HG03108 (cell line): ENCODE measurements around the gene ACACA.
A peak's percentile ranks its signal among the peaks of the same experiment; 100 is the strongest.
"Not testable (repeated sequence)": the region's sequence is repeated elsewhere in the genome, so short reads cannot be mapped to it uniquely, and the experiment has no call there.

Experiments
- ATAC-seq: cut with Tn5 transposase; IDR thresholded peaks from one replicate; pipeline ENCODE4 v1.9.1; 2021; ENCODE audit warnings: moderate library complexity; ENCODE audit not compliant: unreplicated experiment

ACACA gene

GRCh38 chr17:37406635-37407461 lies at the start of gene ACACA, which contains the start of gene TADA2A:
ACACA (minus strand) TSS chr17:37406836; CDS start chr17:37406299, 537 bp downstream.
TADA2A (plus strand) TSS chr17:37406886; CDS start chr17:37411366, 4,480 bp downstream.
- ATAC-seq = peak; percentile 79

GRCh38 chr17:37450112-37450511 lies 43.5 kb upstream of the ACACA start:
- ATAC-seq = no peak

- no peak for ATAC-seq
Measured at GRCh38 chr17:37447641-37448040, 41.0 kb upstream of the ACACA start.

- ATAC-seq = no peak
Measured at GRCh38 chr17:37446027-37446426, 39.4 kb upstream of the ACACA start.

- not testable (repeated sequence) for ATAC-seq
Measured at GRCh38 chr17:37441369-37442014, 34.9 kb upstream of the ACACA start.

- ATAC-seq = no peak
Measured at GRCh38 chr17:37440424-37440823, 33.8 kb upstream of the ACACA start.

GRCh38 chr17:37438141-37438540 lies 31.5 kb upstream of the ACACA start:
- no peak for ATAC-seq

GRCh38 chr17:37432671-37433070 lies 26.0 kb upstream of the ACACA start:
- ATAC-seq = no peak

- no peak for ATAC-seq
Measured at GRCh38 chr17:37430051-37430627, 23.5 kb upstream of the ACACA start.

GRCh38 chr17:37429453-37429852 lies 22.8 kb upstream of the ACACA start:
- no peak for ATAC-seq

GRCh38 chr17:37429039-37429438 lies 22.4 kb upstream of the ACACA start:
- ATAC-seq = no peak

- no peak for ATAC-seq
Measured at GRCh38 chr17:37425268-37425667, 18.6 kb upstream of the ACACA start.

GRCh38 chr17:37422971-37423625 lies 16.5 kb upstream of the ACACA start:
- ATAC-seq = no peak

- ATAC-seq = no peak
Measured at GRCh38 chr17:37417852-37418251, 11.2 kb upstream of the ACACA start.

GRCh38 chr17:37413875-37414519 lies 7.4 kb upstream of the ACACA start:
- ATAC-seq = no peak

- no peak for ATAC-seq
Measured at GRCh38 chr17:37410357-37410756, 3.7 kb upstream of the ACACA start.

GRCh38 chr17:37408145-37408479 lies 1.5 kb upstream of the ACACA start:
- ATAC-seq = not testable (repeated sequence)

GRCh38 chr17:37405955-37406634 lies 541 bp downstream of the ACACA start:
- peak; percentile 20 for ATAC-seq

- not testable (repeated sequence) for ATAC-seq
Measured at GRCh38 chr17:37405522-37405921, 1.1 kb downstream of the ACACA start.

- ATAC-seq = no peak
Measured at GRCh38 chr17:37400505-37400904, 6.1 kb downstream of the ACACA start.
